Activated T-helper 9 cell treated with anti-CD3 and anti-CD28 coated beads, Interleukin-2, amount 50 U/mL, for 16 hours (primary cell): ENCODE results near the gene SDK2.

Experiments used
- DNase-seq: peaks from one replicate; pipeline ENCODE4 v3.0.0-alpha.2; 2020; ENCODE audit warnings: low read depth

The SDK2 gene

DNA sequence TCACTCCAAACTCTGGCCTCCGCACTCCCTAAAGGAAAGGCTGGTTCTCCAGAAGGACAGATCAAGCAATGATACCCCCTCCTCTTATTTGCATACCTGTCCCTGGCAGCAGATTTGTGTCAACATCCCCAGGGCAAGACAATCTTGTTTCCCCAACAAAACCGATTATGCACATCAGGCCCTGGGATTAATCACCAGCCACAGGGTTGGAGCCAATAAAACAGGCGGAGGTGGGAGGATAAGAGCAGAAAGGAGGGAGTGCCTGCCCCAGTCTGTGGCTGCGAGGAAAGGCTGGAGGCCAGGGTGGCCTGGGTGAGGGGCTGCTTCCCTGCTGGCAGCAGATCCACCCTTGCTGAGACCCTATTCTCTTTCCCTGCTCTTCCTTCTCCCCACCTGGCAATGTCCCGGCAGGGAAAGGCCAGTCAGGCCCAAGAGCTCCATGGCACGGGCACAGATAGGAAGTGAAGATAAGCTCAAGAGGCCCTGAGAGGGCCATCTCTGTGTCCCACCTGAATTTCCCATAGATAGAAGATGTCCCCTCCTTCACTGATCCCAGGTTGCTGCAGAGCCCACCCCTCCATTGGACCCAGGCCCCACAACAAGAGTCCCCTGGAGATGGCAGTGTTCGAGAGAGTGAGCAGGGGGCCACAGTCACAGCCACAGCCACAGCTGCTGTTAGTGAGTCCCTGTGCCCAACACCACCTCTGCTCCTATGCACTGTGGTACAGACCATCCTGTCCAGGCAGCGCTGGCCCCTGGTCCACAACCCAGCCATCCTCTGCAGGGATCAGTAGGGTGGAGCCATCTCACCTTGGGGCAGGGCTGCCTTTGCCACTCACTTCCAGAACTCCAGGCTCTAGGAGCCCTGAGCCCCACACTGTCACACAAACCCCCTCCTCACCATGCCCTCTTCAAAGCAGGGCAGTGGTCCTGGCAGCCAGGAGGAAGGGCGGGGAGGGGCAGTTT is 137.5 kb downstream of the SDK2 start:
- DNase-seq: no peak

DNA sequence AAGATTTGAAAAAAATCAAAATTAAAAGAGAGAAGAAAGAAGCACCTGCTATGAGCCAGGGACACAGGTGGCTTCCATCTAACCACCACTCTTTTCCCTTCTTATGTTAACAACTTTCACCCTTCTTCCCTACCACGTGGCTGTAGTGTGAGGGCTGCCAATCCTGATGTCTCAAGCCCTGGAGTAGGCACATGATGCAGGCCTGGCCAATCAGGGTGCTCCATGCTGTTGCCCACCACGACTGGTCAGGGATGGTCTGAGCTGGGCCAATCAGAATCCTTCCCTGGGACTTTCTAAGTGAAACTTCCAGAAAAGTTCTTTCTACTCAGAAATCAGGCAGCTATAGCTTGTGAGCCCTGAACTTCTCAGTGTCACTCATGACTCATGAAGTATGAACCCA is 140.7 kb downstream of the SDK2 start:
- no peak for DNase-seq

DNA sequence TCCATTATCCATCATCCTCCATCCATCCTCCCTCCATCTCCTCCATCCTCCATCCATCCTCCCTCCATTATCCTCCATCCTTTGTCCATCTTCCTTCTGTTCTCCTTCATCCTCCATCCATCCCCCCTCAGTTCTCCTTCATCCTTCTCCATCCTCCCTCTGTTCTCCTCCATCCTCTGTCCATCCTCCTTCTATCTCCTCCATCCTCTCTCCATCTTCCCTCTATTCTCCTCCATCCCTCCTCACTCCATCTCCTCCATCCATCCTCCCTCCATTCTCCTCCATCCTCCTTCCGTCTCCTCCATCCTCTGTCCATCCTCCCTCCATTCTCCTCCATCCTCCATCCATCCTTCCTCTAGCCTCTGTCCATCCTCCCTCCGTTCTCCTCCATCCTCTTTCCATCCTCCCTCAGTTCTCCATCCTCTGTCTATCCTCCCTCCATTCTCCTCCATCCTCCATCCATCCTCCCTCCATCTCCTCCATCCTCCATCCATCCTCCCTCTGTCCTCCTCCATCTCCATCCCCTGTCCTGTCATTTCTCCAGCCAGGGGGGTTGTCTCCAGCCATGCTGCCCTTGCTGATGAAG is 143.7 kb downstream of the SDK2 start:
- no peak for DNase-seq

DNA sequence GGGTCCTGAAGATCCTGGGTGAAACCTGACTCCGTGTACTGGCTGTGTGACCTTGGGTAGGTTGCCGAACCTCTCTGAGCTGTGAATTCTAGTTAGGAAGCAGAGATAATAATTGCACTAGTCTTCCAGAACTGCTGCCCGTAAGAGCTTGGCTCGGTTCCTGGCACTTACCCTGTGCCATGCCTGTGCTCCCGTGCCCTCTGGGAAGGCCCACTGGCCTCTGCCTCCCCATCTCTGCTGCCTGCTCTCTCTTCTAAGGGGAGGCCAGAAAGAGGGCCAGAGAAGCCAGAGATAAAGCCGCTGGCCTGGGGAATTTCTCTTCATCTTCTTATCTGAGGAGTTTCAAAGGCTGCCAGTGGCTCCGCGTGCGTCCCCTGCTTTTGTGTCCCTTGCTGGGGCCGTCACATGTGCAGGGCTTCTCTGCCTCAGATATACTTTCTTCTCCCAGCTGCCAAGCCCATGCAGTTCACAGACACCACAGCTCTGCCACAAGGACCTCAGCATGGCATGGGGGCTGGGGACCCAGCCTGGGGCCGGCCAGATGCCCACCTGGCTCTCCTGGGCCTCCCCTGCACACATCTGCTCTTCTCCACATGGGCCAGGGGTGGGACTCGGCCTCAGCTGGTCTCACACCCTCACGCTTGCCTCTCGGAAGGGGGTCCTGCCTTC is 145.2 kb downstream of the SDK2 start:
- DNase-seq: no peak

DNA sequence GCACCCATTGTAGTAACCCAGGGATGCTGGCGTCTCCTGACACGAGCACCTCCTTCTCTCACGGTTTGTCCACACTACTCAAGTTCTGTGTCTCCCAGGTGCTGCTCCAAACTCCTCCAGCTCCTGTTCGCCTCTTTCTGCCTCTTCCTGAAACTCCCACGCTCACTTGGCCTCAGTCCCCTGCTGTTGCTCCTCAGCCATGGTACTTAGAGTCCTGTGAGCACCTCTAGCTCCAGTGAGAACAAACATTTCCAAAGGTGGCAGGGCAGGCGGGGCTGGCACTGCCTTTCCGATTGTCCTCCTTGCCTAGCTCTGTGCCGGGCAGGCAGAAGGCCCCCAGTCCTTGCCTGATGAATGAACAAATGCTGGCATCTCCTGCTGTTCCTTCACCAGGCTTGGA is 146.1 kb downstream of the SDK2 start:
- DNase-seq: no peak

DNA sequence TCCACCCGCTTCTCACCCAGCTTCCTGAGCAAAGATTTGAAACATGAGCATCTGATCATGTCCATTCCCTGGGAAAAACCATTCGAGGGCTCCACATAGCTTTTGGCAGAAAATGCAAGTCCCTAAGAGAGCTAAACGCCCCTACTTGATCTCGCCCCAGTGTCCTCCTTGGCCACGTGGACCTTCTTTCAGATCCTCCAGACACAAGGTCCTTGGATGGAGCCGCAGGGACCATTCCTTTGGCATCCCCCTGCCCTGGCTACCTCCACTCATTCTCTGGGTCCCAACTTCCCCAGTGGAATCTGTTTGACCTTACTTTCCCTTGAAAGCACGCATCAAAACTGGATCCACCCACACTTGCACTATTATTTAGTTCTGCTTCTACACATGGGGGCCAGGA is 146.5 kb downstream of the SDK2 start:
- no peak for DNase-seq

DNA sequence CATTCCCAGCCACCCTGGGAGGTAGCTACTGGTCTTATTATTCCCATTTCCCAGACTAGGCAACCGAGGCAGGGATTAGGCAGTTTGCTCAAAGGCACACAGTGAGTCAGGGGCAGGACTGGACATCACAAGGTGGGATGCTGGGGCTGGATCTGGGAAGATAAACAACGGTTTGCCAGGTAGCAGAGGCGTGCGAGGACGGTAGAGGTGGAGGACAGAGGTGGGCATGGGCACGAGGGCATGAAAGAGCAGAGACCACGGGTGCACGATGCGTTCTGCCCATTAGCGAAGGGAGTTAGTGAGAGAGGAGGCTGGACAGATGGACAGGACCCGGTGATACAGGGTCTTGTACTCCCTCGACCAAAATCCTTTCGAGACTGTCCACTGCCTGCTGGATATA is 148.0 kb downstream of the SDK2 start:
- DNase-seq: no peak

DNA sequence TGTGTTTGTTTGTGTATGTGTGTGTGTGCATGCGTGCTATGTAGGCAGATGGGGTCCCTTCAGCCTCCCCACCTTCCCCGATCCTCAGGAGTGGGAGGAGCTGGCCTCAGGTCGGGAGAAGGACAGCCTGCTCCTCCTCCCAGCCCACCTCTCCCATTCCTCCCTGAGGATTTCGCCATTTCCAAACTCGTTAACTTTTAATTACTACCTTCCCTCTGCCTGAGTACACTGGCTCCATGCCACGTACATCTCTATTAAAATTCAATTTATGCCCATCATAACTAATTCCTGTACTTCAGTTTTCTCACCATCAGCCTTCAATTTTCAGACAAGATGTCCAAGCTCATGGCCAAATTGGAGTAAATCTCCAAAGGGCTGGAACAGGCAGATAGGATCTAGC is 148.6 kb downstream of the SDK2 start:
- no peak for DNase-seq

DNA sequence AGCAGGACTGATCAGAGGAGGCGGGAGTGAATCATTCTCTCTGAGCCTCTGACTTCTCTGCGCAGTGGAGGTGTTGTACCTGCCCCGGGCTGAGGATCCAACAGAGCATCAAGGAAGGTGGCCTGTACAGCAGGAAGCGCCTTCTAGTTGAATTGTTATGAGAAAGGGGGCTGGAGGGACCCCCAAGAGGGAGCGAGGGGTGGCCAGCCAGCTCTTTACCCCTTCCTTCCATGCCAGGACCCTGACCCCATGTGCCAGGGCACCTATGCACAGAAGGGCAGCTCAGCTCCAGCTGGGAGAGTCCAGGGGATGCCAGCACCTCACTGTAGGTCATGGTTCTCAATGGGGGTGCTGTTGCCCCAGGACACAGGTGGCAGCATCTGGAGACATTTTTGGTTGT is 149.3 kb downstream of the SDK2 start:
- DNase-seq: no peak

DNA sequence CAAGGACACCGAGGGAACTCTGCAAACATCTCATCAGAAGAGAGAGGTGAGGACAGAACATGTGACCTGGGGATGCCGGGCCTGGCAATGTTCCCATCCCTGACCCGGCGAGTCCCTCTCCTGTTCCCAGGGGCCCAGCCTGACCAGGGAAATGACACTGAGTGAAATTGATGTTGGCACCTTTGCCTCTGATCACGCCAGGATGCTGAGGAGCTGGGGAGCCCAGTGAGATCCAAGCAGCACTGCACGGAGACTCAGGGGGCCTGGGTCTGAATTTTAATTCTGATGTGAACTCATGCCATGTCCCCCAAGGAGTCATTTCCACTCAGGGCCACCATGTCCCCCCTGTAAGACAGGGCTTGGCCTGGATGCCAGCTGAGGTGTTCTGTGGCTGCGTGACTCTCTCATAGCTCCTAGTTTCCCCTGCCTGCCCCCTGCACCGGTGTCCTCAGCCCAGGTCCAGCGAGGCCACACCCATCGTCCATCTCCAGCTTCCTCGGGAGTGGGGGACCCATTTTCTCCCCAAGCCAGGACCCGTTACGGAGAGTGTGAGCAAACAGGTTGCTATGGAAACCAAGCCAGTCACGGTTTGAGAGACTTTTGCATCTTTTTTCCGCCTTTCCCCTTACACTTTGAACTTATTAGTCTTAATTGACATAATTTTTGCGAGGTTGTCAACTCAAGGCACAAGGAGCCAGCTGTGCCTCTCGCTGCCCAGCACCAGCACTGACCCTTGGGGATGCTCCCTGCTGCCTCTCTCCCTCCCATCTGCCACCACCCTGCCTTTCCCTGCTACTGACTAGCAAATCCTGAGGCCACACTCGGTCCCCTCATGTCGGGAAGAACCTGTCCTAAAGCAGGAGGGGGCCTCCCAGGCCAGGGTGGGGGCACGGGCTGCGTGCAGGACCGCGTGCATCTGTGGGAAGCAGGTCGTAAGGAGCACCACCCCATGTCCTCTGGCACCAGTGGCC is 150.0 kb downstream of the SDK2 start:
- no peak for DNase-seq

DNA sequence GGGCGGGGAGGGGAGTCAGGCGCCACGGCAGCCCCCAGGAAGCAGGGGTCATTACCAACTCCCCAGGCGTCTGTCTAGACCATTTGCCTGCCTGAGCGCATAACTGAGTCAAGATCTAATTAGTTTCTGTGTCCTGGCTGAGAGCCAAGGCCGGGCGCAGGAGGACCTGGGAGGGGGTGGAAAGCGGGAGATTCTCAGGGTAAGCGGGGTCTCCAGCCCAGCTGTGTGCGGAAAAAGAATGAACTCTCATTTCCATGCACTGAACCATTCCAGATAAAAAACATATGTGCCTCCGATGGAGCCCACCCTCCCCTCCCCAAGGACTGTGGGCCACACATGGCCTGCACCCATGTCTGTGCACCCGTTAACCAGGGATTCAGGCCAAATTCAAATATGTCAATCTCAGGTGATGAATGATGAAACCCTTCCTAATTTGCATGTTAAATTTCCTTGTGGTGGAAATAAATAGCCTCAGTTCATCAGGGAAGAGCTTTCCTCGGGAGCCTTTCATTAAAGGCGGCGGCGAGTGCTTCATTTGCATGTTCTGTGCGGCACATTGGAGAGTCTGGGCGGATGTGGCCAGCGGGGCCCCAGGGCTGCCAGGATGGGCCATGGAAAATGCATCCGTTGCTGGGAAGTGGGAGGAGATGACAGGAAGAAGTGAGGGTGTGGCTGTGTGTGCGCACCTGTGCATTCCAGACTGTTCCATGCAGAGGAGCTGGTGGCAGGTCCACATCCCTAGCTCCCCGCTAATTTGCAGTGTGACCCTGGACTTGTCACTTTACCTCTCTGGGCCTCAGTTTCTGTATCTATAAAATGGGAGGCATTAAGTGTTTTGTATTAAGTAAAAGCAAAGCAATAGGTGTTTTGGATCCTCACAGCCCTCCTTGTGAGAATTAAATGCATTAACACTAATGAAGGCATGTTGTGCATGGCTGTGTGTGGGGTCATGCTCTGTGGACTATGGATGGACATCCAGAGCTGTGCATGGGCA is 151.1 kb downstream of the SDK2 start:
- DNase-seq: no peak

DNA sequence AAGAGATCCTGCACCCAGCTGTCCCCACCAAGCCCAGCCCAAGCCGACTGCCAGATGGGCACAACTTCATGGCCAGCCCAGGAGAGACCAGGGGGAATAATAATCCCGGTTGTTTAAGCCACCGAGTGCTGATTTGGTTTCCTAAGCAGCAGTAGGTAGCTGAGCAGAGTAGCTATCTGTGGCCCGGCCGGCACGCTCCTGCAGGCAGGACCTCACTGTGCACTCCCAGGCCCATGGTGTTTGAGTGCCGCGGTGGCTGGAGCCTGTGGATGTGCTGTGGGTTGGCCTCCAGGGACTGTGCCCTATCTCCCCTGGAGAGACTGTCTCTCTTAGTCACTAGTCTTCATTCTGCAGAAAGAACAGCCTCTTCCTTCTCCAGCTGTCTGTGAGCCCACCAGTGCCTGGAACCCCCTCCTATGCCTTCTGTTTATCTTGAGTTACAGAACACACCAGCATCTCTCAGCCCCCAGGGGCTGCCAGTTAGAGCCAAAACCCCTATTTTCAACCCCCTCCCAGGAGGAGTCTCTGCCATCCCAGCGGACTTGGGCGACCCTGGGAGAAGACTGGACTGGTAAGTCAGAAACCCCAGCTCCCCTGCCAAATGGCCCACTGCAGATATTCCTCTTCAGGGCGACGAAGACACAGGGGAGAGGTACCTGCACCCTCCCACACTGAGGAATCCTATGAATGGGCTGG is 152.0 kb downstream of the SDK2 start:
- no peak for DNase-seq

DNA sequence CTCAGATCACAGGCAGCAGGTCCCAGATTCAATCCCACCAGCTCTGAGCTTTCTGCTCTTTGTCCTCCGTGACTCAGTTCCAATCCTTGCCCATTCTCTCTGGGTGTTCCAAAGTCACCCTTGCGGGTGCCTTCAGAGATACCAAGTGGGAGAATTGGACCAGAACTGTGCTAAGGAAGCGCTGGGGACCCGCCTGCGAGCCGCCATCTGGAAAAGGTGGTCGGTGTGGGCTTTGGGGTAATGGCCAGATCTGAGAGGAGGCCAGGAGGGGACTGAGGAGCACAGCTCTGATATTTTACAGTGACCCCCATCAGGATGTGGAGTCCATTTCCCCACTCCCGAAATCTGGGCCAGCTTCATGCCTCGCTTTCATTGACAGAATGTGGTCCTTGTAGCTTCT is 152.6 kb downstream of the SDK2 start:
- DNase-seq: no peak

DNA sequence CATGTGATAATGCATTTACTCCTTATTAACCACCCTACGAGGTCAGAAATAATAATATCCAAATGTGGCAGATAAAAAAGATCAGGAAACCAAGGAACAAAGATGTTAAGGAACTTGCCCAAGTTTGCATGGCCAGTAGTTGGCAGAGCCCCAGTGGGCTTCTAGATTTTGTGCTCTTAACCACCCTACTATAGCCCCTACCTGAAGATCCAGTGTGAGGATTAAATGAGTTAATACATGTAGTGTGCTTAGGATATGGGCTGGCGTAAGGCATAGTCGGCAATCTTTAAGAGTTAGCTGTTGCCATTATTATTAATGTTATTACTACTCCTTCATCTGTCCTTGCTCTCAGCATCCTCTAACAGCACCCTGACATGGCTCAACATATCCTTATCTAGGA is 153.4 kb downstream of the SDK2 start:
- DNase-seq: no peak

DNA sequence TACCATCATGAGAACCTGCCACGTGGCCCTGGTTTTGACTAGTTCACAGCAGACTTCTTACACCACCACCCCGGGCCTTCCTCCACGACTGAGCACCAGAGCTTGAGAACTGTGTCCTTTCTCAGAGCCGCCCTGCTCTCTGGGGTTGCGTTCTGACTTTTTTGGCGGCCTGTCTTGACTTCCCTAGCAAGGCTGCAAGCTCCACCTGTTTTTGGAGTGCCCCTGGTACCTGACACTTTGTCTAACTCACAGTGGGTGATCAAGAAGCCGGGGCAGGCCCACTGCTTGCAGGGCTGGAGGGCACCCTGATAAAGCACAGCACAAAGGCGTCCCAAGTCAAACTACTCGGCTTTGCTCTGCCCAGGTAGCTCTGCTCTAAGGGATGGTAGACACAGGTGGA is 154.3 kb downstream of the SDK2 start:
- no peak for DNase-seq

DNA sequence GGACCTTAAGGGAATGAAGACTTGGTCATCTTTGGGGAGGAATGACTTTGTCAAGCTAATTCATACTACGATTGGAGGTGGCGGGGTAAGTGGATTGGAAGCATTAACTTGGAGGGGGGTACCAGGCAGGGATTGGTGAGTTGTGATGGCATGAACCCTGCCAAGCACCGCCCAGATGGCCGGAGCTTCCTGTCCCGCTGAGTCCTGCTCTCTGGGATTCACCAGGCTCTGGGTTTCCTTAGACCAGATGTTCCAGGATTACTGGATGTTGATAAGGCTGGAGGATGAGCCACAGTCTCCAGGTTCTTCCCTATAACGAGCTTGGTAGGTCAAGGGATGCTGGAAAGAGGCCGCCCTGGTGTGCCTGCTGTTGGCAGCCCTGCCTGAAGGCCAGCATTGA is 154.9 kb downstream of the SDK2 start:
- no peak for DNase-seq

DNA sequence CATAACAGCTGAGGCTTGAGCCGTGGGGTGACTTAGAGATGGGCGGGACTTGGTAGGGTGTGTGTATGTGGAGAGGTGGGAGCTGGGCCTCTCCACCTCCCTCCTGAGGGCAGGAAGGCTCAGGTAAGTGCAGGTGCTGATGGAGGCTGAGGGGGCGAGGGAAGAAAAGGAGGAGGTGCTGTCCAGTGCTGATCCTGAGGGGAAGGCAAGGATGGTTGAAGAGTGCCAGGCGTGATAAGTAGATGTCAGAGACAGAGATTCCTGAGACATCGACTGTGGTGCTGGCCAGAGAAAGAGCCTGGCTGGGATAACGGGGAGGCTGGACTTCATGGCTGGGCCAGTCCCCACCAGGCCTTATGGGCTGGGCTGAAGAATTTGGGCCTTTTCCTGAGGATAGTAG is 159.1 kb downstream of the SDK2 start:
- DNase-seq: no peak

DNA sequence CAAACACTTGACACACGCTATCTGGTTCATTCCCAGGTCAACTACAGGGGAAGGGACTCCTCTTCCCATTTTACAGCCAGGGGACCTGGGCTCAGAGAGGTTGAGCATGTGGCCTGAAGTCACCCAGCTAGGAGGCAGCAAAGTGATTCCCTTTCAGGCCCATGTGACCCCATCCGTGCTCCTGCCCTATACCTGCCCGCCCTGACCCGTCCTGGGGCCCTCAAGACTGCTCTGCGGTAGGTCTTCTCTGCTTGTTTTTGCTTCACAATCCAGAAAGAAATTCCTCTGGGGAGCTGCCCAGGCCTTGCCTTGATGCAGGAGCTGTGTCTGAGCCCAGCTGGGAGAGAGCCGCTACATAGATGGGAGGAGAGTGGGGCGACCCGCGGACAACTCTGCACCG is 161.4 kb downstream of the SDK2 start:
- DNase-seq: no peak

DNA sequence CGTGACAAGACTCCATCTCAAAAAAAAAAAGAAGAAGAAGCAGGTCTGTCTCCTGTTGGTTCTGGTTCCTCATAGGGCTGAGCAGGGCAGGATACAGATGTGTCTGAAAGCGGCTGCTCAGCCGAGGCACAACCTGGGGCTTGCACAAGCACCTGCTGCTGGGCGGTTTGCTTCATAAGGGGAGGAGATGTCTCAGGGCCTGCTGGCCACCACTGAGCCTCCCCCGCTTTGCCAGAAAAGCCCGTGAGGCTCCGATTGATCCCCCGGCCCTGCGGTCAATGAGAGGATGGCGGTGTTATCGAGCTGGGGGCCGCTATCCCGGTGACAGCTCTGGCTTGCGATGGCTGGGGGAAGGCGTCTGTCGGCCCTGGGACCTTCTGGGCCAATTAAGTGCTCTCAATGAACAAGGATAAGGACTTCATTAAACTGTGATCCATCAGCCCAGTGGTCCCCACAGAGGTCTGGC is 162.0 kb downstream of the SDK2 start:
- no peak for DNase-seq

DNA sequence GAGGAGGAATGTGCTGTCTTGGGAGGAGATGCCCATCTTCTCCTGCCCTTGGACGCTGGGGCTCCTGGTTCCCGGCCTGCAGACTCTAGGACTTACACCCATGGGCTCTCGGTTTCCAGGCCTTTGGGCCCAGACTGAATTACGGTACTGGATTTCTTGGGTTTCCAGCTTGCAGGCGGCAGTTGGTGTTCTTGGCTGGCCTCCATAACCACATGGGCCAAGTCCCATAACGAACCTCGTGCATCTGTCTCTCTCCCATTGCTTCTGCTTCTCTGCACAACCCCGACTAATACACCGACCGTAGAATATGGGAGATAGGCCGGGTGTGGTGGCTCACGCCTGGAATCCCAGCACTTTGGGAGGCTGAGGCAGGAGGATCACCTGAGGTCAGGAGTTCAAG is 162.6 kb downstream of the SDK2 start:
- no peak for DNase-seq
